Right hindlimb (tissue), 1 donor: ENCODE measurements around the gene OGT.
A peak's percentile ranks its signal among the peaks of the same experiment; 100 is the strongest.
"Not testable (repeated sequence)": the region's sequence is repeated elsewhere in the genome, so short reads cannot be mapped to it uniquely, and the experiment has no call there.

Source experiments
- DNase-seq: peaks from one replicate; pipeline ENCODE4 v3.0.0-alpha.2; 2018

Gene OGT

DNA sequence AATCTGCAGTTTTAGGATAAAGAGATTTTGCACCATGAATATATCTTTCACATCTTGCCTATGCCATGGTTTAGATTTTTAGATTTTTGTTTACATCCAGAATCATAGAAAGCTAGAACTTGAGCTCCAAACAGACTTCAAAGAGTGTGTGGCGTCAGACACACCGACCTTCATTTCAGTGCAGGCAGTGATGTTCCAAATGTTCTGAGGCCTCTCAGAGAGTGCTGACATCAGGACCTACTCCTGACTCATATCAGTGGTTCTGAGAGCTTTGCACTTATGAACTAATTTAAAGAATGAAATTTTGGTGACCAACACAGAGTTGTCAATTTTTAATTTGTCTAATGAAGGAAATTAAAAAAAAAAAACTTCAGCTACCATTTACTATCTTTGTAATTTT lies 67.1 kb downstream of the OGT start:
- no peak for DNase-seq

DNA sequence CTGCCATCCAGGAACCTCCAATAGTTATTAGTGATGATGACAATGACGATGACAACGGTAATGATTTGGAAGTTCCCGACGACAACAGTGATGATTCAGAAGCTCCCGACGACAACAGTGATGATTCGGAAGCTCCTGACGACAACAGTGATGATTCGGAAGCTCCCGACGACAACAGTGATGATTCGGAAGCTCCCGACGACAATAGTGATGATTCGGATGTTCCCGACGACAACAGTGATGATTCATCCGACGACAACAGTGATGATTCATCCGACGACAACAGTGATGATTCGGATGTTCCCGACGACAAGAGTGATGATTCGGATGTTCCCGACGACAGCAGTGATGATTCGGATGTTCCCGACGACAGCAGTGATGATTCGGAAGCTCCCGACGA lies 70.7 kb downstream of the OGT start:
- DNase-seq = no peak

DNA sequence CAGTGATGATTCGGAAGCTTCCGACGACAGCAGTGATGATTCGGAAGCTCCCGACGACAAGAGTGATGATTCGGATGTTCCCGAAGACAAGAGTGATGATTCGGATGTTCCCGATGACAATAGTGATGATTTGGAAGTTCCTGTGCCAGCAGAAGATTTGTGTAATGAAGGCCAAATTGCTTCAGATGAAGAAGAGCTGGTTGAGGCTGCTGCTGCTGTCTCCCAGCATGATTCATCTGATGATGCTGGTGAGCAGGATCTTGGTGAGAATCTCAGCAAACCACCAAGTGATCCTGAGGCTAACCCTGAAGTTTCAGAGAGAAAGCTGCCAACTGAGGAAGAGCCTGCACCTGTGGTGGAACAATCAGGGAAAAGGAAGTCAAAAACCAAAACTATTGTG lies 71.2 kb downstream of the OGT start:
- DNase-seq = no peak

DNA sequence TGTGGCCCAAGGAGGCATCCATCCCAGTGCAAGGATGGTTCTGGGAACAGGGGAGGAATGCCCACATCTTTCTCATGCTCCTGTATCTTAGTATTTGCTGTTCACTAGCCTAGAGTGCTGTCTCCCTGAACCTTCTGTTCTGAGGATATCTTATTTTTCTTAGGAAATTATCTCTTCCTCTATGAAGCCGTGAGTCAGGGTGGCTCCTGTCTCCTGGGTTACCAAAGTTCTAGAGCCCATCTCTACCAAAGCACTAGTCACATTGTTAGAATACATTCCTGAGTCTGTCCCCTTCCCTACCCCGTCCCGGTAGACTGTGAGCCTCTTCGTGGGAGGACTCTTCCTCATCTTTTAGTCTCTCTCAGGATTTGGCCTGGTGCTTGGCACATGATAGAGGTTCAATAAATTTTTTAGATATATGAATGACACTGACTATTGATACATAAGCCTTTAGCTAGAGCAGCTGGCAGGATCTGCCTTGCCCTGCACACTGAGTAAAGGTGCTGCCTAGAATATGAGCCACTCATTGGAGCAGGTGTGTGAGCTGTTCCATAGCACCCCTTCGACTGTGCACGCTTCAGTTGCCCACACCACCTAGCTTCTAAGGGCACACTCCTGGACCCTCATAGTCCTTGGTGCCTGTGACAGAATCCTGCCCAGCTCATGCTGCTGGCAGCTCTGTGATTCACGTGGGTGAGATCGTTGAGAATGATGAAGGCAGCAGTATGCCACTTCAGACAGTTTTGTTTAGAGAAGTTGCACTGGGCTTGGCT lies 72.1 kb downstream of the OGT start:
- no peak for DNase-seq

DNA sequence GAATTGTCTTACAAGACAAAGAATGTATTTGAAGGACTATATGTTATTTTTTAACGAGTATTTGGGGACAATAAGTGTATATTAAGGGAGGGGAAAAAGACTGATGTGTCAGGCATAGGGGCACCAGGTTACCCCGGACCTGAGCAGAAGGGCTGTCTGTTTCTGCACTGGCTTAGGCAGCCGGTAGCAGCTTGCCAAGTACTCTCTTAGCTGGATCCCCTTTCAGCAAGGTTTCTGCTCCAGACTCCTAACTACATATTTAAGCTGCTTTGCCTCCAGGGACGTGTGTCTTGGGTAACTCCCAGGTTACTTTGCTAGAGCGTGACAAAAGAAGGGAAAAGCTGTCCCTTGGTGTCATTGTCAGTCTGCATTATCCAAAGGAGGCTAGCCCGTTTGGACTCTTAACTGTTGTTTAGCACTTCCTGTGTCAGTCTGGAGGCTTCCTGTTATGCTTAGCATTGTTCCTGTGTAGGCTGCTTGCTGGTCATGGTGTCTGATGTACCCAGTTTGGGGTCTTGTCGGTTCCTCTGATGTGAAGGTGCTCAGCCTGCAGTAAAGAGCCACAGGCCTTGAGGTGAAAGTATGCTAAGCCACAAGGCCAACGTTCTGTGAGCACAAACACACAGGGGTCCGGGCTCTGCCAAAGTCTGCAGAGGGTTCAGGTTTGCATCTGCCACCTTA lies 73.8 kb downstream of the OGT start:
- DNase-seq = no peak

DNA sequence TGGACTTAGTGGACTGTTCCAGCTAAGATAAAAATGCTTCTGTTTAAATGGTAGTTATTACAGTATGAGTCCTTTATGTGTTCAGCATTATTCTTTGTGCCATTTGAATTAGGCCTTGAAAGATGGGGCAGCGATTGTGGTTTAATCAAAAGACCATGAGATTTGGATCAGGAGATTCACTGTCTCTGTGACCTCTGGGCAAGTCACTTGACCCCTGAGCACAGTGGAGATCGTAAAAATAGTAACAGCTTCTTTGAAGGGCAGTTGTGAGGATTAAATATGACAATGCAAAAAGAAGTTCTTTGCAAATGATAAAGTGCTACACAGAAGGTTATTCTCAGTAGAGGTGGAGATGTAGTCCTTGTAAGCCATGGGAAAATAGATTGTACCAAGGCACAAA lies 74.6 kb downstream of the OGT start:
- DNase-seq = no peak

DNA sequence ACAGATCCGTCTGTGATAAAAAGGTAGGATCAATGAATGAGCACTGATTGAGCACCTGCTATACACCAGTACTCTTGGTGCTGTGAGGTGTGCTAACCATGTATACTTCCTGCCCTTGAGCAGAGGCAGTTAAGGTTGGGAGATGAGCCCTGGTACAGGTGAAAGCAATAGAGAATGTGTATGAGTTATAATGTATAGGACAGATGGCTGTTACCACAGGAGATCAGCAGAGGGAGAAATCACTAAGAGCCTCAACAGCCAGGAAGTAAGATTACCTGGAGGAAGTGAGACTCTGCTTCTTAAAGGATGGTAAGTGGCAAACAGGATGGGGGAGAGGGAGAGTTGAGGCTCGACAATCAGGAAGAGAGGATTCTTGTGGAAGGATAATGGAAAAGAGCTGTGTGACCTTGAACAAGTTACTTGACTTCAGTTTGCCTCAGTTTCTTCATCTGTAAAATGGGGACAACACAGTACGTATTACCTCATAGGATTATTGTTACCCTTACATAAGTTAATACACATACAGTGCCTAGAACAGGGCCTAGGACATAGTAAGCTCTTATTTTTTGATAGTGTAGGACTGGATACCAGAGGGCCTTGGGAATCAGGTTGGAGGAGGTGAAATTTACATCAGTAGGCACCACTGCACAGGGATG lies 76.3 kb downstream of the OGT start:
- DNase-seq = no peak

DNA sequence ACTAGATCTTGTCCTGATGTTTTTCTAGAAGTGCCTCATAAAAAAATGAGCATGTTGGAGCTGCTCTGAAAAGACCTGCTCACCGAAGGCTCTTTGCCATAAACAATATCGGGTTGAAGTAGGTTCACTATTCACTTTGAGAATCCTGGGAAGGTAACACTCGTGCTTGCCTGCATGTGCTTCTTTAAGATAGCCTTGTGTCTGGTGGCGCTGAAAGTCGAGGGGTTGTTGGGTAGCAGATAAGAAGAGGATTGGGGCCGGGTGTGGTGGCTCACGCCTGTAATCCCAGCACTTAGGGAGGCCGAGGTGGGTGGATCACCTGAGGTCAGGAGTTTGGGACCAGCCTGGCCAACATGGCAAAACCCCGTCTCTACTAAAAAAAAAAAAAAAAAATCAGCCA lies 78.8 kb downstream of the OGT start:
- DNase-seq = not testable (repeated sequence)

DNA sequence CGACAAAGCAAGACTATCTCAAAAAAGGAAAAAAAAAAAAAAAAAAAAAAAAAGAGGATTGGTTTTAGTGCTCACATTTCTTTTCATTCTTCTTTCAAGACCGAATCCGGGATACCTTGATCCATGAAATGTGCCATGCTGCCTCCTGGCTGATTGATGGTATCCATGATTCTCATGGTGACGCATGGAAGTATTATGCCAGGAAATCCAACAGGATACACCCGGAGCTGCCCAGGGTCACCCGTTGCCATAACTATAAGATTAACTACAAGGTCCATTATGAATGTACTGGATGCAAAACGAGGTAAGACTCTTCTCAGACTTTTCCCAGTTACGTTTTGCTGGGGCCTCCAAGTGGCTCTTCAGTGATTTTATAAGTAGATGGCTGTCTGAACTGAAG lies 79.4 kb downstream of the OGT start:
- DNase-seq = no peak

DNA sequence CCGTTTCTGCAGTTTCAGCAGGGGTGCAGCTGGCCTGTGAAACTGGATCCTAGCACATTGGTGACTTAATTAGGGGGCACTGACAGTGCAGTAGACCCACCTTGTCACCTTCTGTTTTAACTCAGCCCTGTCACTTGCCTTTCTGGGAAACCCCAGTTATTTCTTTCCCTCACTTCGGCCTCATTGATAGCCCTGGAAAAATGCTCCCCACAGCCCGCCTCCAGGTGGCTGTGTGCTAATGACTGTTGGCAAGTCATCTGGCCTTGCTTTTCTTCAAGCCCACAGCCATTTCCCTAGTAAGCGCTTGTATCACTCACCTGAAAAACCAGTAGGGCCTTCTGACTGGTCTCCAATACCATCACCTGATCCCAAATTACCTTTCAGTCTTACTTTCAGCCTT lies 82.2 kb downstream of the OGT start:
- no peak for DNase-seq

DNA sequence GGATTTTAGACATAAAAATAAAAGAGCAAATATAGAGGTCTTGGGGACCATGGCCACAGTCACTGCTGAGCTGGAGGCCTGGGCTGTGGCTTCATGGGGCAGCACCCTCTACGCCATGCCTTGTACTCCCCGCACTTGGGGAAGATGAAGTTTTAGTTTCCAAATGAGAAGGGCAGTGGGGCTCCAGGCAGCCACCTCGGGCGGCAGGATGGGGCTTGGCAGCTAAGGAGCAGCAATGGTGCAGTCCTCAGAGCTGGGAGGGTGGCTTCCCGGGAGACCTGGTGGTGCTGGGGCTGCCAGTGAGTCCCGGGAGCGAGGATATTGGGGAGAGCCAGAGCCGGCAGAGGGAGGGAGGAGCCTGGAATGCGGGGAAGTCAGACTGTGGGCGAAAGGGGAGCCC lies 83.0 kb downstream of the OGT start:
- DNase-seq = no peak

DNA sequence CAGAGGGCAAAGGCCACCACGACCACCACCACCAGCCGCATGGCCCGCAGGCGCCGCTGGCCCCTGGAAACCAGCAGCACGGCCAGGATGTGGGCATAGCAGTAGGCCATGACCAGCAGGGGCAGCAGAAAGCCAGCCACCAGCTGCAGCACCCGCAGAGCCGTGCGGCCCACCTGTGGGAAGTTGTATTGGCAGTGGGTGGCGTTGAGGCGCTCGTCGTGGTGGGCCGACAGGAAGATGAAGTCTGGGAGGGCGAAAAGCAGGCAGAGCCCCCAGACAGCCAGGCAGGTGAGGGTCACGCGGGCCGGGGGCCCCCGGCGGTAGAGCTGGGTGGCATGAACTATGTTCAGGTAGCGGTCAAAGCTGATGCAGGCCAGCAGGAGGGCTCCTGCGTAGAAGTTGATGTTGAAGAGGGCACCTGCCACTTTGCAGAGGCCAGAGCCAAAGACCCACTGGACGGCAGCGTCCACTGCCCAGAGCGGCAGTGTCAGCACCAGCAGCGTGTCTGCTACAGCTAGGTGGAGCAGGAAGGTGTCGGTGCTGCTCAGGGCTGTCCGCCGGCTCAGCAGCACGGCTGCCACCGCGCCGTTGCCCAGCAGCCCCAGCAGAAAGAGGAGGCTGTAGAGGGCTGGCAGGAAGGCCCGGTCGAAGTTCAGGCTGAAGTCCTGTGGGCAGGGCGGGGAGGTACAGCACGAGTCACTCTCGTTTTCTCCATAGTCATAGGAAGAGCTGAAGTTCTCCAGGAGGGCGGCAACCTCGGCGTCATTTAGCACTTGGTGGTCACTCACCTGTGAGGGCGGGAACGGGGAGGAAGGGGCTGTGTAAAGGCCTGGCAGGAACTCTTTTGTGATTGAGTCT lies 84.0 kb downstream of the OGT start:
- DNase-seq = no peak

DNA sequence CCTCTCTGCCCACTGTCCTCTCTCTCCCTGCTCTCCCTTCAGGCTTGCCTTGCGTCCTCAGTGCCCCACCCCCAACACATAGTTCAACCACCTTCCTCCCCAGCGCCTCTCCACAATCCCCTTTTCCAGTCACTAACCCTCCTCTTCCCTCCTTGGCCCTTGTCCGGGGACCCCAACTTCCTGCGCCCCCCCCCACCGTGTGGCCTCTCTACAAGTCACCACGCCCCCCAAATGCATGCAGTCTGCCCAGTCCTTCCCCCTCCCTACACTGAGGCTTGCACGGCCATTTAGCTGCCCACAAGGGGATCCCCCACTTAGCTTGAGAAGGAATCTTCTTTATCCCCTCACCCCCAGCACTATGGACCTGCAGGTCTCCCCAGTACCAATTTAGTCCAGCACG lies 84.8 kb downstream of the OGT start:
- no peak for DNase-seq

DNA sequence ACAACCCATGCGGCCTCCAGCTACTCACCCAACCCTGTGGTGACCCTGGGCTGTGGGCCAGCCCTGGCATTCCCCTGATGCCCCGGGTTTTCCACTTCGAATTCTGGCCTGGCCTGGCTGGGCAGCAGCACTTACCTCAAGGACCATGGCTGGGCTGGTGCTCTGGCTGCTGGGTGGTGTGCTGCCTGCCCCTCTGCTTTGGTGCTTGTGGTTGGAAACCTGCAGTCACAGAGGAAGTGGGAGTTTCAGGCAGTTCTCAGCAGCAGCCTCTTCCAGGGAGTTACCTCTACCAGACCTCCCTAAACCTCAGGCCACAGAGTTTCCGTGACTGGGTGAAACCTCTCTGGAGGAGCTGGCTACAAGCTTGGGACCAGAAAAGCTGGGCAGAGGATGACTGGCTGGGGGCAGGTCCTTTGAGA lies 85.4 kb downstream of the OGT start, which contains the start of gene CXCR3:
Gene CXCR3, minus strand, starts transcription at position 209 of the 419 bp plus-strand sequence. Its CDS starts 62 bp downstream, at position 147.
- peak; percentile 33 for DNase-seq

DNA sequence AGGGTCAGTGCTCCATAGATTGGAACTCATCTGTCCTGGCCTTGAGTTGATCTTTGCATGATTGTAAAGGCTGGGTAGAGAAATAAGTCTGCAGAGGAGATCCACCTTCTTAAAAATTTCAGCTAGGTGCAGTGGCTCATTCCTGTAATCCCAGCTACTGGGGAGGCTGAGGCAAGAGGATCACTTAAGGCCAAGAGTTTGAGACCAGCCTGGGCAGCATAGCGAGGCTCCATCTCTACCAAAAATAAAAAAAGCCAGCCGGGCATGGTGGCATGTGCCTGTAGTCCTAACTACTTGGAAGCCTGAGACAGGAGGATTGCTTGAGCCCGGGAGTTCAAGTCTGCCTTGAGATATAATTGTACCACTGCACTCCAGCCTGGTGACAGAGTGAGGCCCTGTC lies 85.9 kb downstream of the OGT start:
- DNase-seq = no peak

DNA sequence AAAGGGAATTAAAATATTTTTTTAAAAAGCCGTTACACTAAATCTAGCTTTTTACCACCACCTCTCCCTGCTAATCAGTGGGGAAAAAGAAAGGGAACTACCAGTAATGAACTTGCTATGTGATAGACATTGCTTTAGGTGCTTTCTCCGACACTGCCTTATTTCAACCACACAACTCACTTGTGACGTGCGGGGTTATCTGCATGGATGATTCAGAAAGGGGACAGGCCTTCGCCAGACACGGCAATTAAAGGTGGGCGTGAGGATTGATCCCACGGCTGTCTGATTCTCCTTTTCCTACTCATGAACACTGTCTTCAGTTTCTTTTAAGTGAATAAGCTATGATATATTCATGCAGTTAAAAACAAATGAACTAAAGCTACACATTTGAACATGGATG lies 86.3 kb downstream of the OGT start:
- no peak for DNase-seq

DNA sequence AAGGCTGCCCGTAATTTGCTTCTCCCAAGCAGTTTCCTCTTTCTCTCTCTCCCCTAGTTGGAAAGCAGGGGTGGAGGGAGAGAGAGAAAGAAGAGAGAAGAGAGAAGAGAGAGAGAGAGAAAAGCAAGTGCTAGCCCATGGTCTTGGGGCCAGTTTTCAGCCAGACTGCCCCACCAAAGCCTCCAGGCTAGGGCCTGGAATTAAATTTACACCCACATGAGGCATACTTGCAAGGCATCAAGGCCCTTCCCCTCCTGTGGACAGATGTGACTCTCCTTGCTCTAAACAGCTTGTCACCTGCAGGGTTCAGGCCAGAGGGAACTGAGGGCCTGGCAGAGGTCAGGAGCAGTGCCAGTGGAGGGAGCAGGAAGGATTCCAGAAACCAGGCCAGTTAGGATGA lies 87.1 kb downstream of the OGT start:
- no peak for DNase-seq

DNA sequence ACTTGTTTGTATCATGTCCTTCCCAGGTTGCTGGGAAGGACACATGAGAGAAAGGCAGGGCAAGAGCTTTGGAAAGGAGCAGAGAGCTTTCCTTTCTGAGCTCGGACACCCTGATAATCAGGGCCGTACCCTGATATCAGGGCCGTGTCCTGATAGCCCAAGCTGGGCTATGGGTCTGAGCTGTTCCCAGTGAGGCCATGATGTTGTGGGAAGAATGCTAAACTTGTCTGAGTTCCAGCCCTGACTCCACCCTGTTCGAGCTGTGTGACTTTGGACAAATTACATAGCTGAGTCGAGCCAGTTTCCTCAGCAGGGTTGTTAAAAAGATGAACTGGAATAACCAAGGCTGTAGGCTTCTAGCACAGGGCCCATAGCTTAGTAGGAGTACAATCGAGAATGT lies 88.7 kb downstream of the OGT start:
- peak; percentile 32 for DNase-seq

DNA sequence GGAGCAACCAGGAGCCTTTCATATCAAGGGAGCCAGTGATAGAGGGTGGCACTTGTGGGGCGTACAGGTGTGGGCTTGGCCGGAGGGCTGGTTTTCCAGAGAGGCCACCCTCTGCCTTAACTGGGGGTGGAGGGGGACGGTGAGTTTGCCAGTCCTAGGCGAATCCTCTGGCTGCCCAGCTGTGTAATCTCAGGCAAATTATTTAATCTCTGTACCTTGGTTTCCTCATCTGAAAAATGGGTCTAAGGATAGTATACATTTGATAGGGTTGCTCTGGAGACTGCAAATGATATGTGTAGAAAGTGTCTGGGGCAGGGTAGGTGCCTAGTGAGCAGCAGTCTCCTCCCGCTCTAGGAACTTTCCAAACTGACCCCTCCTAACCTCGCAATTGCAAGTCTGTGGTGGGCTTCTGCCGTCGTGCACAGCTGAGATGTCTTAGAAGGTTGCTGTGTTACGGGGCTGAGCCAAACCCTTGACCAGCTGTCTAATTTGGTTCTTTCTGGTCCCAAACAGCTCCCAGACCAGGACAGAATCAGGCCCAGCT lies 89.2 kb downstream of the OGT start:
- no peak for DNase-seq

DNA sequence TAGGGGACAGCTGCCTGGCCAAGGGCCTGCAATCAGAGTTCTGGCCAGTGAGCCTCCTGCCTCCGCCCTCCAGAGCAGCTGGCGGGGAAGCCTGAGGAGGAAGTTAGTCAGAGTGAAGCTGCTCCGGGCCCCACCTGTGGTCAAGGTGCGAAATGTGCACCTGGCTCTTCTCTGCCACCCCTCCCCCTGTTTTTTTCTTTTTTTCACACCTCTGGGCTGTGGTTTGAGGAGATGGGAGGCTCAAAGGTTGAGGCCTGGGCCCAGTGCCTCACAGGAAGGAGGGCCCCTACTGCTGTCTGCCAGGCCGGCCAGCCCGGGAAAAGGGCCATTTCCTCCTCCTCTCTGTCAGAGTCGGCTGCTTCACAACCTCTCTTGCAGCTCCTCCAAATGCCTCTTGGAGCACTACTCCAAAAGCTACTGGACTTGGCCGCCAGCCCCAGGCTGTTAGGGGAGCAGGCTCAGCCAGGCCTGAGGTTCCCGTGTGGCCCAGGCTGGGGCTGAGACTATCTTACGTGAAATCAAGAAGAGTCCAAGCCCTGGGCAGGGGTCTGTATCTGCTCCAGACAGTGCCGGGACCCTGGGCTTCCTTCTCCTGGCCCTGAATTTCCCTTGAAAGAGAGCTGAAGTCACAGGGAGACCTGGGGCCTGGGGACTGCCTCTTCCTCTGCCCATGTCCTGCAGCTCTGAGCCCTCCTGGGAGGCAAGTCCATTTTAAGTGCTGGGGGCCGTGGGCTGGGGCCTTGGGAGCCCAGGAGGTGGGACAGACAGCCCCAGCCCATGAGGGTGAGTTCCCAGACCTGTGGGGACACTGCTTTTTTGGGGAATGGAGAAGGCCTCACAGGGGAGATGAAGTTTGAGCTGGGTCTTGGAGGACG lies 89.9 kb downstream of the OGT start:
- DNase-seq = peak; percentile 88

DNA sequence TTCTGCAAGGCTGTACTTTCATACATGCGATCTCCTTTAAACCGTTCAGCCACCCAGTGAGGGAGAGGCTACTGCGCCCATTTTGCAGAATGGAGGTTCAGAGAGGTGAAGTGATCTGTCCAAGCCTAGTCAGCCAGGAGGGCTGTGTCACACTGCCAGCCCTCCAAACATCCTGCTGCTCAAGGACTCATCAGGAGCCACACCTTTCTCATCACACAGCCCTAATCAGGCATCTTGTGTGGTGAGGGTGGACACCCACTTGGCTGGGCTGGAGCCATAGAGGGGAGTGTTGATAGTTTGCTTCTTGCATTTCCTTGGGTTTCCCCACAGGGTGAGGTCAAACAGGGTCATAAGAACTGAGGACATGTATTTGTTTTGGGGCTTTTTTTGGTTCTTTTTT lies 90.8 kb downstream of the OGT start:
- no peak for DNase-seq

DNA sequence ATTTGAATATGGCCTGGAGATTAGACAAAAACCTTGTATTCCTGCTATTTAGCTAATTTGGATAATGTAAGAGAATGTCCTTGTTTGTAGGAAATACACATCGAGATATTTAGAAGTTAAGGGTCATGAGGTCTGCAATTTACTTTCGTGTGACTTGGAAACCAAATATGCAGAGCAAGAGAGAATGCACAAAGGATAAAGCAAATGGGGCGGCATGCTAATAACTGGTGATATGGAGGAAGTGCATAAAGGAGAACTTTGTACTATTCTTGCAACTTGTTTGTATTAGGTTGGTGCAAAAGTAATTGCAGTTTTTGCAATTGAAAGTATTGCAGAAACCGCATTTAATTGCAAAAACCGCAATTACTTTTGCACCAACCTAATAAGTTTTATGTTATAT lies 92.6 kb downstream of the OGT start:
- DNase-seq = no peak
